HG03064 (cell line): Measurements from ENCODE around the gene SIRT7.

ENCODE experiments used
- ATAC-seq: cut with Tn5 transposase; IDR thresholded peaks from one replicate; pipeline ENCODE4 v1.9.1; 2021; ENCODE audit warnings: low read depth; ENCODE audit not compliant: unreplicated experiment

Gene SIRT7

DNA sequence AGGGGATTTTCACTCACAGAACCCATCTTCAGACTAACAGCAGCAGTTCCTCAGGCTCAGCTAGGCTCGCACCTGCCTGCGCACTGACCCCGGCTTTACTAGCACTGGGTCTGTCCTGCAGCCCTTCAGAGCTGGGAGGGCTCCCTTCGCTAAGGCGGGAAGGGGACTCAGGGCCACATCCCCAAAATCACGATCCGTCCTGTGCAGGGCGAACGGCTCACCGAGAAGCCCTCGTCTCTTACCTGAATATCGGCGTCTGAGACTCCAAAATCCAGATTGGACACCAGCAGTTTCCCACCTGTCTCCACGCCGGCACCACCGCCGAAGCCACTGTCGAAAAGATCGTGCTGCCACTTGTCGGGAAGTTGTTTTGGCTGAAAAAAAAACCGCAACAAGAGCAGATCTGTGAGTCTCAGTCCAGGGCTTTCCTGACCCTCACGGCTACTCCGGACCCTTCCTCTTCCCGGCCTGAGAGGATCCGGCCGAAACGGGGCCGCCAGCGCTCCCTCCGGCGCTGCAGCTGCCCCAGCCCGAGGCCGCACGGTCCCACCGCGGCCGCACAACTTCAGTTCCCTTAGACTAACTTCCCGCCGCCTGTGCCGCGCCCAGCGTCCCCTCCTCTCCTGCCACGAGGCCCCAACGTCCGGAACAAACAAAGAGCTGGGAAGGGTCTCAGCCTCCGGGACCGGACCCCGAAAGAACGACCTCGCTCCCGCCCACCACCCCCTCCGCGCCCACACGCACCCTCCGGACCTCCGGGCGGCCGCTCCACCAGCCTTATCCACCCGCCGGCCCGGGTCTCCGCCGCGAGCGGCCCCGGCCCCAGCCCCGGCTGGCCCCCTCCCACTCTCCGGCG, 27.3 kb downstream of the SIRT7 start:
- ATAC-seq, result no peak

DNA sequence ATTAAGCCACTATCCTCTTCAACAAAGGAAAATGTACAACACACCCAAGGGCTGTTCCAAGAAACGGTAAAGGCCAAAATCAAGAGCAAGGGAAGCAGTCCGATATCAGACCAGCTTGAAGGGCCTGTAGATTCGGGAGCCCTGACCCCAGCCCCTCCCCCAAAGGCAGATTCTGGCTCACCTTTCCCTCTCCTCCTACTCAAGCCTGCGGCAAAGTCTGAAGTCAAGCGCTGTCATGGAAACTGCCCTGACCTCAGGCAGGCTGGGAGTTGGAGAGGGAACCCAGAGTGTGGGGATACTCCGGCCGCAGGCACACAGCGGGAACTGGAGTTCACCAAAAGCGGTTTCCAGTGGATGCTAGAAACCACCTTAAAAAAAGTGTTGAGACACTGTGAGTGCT, 28.4 kb downstream of the SIRT7 start:
- ATAC-seq, result no peak

- no peak for ATAC-seq
Measured at GRCh38 chr17:81888988-81889595, 28.9 kb downstream of the SIRT7 start.

- ATAC-seq, result no peak
Measured at GRCh38 chr17:81888105-81888987, 29.6 kb downstream of the SIRT7 start.

DNA sequence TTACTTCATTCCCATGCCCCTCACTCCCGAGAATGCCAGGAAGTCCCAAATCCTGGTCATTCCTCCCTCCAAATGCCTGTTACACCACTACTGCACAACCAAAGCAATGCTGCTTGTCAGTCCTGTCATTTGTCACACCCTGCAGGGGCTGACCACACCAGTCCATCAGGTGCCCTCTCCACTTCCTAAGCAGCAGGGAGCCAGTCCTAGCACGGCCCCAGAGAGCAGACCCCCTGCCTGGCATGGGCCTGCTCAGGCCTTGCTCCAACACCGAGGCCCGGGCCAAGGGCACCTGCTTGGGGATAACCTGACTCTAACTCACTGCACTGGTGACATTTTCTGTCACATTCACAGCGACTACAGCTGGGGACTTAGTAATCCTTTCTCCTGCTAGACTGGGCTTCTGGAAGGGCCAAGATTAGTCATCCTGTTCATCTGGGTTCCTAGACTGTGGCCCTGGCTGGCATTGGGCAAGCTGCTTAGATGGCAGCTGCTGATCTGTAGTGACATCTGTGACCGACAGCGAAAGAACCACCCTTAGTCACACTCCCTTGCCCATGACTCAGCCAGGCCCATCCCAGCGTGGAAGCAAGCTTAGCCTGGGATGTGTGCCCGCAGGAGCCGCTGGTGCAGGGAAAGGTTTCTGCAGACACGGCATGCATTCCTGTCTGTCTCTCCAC, 32.0 kb downstream of the SIRT7 start:
- ATAC-seq, result no peak

- no peak for ATAC-seq
Measured at GRCh38 chr17:81885454-81885853, 32.5 kb downstream of the SIRT7 start.

DNA sequence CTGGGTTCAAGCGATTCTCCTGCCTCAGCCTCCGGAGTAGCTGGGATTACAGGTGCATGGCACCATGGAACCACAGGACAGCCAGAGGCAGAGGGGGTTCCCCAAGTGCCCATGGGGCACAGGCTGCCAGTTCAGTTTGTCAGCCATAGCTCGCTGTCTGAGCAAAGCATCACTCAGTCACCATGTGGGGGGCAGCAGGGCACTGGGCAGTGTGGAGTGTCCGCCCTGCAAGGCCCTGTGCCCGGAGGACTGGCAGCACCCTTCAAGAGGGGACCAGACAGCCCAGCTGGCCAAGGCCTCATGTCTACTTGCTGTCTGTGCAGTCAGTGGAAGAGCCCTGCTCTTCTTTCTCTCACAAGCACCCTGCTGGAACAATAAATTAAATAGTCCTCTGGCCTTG, 33.0 kb downstream of the SIRT7 start:
- no peak for ATAC-seq

DNA sequence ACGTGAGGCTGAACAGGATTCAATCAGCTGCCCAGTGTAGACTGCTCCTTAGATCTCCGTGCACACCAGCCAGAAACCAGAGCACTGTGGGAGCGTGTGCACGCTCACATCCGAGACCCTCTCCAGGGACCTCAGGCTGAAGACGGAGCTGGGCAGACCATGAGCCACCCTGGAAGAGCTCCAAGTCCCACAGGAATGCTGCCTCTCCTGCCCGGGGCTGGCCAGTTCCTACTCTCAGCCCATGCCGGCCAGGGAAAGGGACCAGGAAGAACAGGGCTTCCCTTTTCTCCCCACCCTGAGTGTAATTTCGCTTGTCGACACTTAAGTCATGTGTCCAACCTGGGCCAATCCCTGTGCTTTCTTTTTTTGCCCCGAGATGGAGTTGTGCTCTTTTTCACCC, 33.5 kb downstream of the SIRT7 start:
- no peak for ATAC-seq

- no peak for ATAC-seq
Measured at GRCh38 chr17:81879121-81879520, 38.9 kb downstream of the SIRT7 start.

DNA sequence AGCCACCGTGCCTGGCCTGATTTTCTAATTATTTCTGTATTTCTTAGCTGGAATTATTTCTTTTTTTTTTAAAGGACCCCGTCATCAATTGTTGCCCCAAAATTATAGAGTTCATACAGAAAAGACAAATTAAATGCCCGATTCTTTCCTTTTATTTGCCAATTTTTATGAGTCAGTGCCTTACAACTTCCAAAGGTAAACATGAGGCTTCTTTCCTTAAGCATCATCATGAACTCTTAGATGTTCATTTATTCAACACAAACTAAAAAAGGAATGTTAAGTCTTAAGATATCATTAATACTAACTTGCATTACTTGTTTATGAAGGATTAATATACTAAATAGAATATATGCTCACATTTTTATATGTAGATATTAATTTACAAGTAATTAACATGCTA, 39.7 kb downstream of the SIRT7 start:
- ATAC-seq, result no peak

DNA sequence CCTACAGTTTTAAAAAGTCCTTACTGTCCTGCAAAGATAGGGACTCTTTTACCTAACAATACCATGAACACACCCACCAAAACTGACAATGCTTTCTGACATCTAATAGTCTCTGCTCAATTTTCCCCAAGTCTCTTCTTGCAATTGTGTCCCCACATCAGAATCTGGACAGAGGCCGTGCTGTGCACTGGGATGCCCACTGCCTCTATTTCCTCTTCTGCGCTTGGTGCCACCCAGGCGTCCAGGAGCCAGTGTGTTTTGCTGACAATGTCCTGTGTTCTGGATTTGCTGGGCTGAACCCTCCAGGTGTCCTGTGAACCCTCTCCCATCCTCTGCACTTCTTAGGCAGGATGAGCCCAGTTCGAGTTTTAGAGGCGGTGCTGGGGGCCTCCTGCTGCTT, 40.4 kb downstream of the SIRT7 start:
- no peak for ATAC-seq

DNA sequence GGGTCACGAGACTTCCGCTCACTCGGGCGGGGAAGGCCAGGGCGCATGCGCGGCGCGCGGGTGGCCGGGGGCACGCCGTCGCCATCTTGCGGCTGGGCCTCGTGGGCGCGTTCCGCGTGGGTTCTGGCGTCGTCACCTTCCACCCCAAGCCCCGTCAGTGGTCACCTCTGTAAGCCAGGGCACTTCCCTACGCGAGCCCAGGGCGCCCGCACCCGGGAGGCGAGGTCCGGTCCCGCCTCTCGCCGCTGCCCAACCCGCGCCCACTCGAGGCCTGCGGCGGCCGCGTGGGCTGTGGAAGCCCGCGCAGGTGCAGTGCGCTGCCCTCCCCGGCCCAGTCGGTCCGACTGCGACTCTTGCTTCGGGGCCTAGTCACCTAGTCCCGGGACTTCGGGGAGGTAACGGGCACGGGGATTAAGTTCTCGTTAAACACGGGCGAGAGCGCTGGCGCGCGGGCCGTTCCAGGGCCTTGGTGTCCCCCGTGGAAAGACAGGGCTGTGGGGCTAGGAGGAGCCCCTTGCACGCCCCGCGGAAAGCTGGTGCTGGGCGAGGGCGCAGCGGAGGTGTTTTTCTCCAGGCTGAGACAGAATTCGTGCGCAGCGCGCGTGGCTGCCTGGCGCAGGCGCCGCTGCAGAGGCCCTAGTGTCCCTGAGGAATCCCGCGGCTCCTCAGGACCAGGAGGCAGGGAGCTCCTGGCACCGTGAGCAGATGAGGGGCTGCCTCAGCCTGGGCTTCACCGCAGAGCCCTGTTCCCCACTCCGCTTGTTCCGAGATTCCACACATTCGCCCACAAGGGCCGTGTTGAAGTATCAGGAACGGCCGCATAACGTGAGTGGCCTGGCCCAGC, 46.4 kb downstream of the SIRT7 start:
- ATAC-seq, result no peak

DNA sequence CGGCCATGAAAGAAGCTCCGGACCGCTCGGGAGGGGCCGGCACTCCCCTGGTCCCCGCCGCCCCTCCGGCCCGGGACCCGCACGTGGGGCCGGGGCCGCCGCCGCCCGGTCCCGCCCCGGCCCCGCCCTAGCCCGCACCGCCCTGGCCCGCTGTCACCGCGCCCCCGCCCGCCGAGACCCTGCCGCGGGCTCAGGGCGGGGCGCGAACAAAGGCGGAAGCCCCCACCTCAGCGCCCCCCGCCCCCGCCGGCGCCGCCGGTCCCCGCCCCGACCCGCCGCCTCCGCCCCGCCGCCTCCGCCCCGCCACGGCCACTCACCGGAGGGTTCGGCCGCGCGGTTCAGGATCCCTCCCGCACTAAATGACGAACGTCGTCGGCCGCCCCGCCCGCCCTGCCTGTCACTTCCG, 47.0 kb downstream of the SIRT7 start, which contains the start of gene ARHGDIA:
TSS of gene ARHGDIA (minus strand) at position 357 of the 406 bp plus-strand sequence. CDS start 1,407 bp downstream, outside the sequence.
- no peak for ATAC-seq

- ATAC-seq, result no peak
Measured at GRCh38 chr17:81870131-81870980, 47.6 kb downstream of the SIRT7 start.

- ATAC-seq, result no peak
Measured at GRCh38 chr17:81869221-81870130, 48.5 kb downstream of the SIRT7 start.

DNA sequence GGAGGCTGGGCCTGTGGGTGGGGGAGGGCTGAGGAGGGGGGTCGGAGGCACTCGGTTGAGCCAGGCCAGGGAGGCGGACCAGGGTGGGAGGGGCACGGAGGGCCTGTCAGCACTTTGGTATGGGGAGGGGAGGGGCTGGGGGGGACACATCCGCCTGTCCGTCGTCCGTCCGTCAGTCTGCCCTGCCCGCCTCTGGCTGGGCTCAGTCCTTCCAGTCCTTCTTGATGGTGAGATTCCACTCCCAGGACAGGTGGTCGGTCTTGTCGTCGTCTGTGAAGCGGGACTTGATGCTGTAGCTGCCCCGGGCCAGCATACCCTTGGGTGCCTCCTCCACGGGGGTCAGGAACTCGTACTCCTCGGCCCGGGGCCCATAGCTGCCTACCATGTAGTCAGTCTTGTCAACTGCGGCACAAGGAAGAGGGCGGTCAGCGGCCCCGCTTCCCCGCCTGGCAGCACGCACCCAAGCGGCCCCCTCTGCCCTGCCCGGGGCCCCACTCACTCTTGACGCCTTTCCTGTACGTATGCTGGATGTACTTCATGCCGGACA, 49.2 kb downstream of the SIRT7 start:
- ATAC-seq, result no peak

DNA sequence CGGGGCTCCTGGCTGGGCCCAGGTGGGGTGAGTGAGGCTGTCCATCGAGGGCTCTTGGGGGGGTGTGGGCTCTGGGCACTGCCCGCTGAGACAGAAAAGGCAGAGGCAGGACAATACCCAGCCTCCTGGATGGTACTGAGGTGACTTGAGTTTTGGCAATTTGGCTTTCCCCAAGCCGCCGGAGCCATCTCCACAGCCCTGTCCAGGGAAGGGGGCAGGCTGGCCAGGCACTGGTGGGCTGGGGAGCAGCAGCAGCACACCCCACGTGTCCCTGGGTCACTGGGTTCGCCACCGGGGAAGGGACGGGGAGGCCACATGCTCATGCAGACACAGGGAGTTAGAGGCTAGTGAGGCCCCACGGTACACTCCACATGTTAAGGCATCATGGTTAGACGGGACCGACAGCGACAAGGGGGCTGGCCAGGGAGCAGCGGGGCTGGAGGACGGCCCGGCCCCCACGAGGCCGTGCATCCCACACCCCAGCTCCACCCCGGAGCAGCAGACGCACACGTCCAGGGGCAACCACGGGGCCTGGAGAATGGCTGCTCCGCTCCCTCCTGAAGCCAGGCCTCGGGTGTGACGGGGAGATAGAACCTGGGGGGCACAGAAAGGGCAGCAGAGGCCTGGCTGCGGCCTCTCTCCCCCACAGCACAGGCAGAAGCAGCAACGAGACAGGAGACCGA, 49.8 kb downstream of the SIRT7 start:
- no peak for ATAC-seq
